ENCODE data around the gene DIP2B. TPM values are rescaled to one million over a fixed set of nuclear protein-coding genes. Genes with fewer than 3 reads are reported as not detected.
A peak's percentile ranks its signal among the peaks of the same experiment; 100 is the strongest.
"Not testable (repeated sequence)": the region's sequence is repeated elsewhere in the genome, so short reads cannot be mapped to it uniquely, and the experiment has no call there.

Gene DIP2B
- total and polyA plus RNA-seq, 8 donors, result 2.7 to 136 (median 8.9) TPM

GRCh38 chr12:50764286-50765094 is 259.7 kb downstream of the DIP2B start:
- Histone ChIP-seq H3K36me3 (no peaks in the 10 kb centered on the region), H3K4me3 (peak overlapping the region; percentile 92 to 99 (median 98)), H3K27me3 (no peaks in the 10 kb centered on the region), H3K4me1 (peaks cover 30 to 61% (median 48%) of the 10 kb centered on the region in 4 donors), H3K9me3 (no peaks in the 10 kb centered on the region), H3K27ac (peak overlapping the region; percentile 94 to 99 (median 98))
- intact Hi-C loops (cut with DNase I; ENCODE audit: low total_unique reads), result no loop called here
- WGBS, 5 donors, result 0 to 1% (median 0%) methylated on average over 8 to 87 of the region's 91 CpGs
- DNase-seq, result peak in 1 of 2 donors; percentile 72
- no peak for TF ChIP-seq EP300 (IDR thresholded peaks at IDR 0.05)
- TF ChIP-seq POLR2A (IDR thresholded peaks at IDR 0.05), result no peak
- no peak for TF ChIP-seq POLR2AphosphoS5 (IDR thresholded peaks at IDR 0.05)
- TF ChIP-seq, protein P1, sequence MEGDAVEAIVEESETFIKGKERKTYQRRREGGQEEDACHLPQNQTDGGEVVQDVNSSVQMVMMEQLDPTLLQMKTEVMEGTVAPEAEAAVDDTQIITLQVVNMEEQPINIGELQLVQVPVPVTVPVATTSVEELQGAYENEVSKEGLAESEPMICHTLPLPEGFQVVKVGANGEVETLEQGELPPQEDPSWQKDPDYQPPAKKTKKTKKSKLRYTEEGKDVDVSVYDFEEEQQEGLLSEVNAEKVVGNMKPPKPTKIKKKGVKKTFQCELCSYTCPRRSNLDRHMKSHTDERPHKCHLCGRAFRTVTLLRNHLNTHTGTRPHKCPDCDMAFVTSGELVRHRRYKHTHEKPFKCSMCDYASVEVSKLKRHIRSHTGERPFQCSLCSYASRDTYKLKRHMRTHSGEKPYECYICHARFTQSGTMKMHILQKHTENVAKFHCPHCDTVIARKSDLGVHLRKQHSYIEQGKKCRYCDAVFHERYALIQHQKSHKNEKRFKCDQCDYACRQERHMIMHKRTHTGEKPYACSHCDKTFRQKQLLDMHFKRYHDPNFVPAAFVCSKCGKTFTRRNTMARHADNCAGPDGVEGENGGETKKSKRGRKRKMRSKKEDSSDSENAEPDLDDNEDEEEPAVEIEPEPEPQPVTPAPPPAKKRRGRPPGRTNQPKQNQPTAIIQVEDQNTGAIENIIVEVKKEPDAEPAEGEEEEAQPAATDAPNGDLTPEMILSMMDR (IDR thresholded peaks at IDR 0.05), result no peak

GRCh38 chr12:50765095-50765911 is 260.5 kb downstream of the DIP2B start:
- Histone ChIP-seq H3K9me3 (no peaks in the 10 kb centered on the region), H3K36me3 (peaks cover 0 to 2% (median 0%) of the 10 kb centered on the region in 4 donors), H3K4me1 (peaks cover 30 to 62% (median 48%) of the 10 kb centered on the region in 4 donors), H3K27me3 (no peaks in the 10 kb centered on the region), H3K4me3 (peak overlapping the region; percentile 92 to 99 (median 98)), H3K27ac (peak overlapping the region; percentile 94 to 99 (median 98))
- intact Hi-C loops (cut with DNase I; ENCODE audit: low total_unique reads), result no loop called here
- TF ChIP-seq, protein P1 (IDR thresholded peaks at IDR 0.05), result peak in 5 of 7 experiments; percentile 39 to 64 (median 62)
- TF ChIP-seq POLR2AphosphoS5 (IDR thresholded peaks at IDR 0.05) (no peak), EP300 (IDR thresholded peaks at IDR 0.05) (no peak), POLR2A (IDR thresholded peaks at IDR 0.05) (no peak)
- WGBS, 5 donors, result 13 to 15% (median 14%) methylated on average over 13 of the region's 13 CpGs
- DNase-seq, result peak; percentile 34 to 76

- Histone ChIP-seq H3K4me3 (no peak overlapping the region), H3K27me3 (no peaks in the 10 kb centered on the region), H3K36me3 (peaks cover 0 to 19% (median 14%) of the 10 kb centered on the region in 4 donors), H3K9me3 (no peaks in the 10 kb centered on the region), H3K4me1 (peaks cover 21 to 48% (median 36%) of the 10 kb centered on the region in 4 donors), H3K27ac (no peak overlapping the region)
- DNase-seq, result no peak
- 27 to 55% (median 48%) methylated on average over 3 of the region's 3 CpGs for WGBS, 5 donors
- intact Hi-C loops (cut with DNase I; ENCODE audit: low total_unique reads), result no loop called here
- no peak for TF ChIP-seq POLR2AphosphoS5 (IDR thresholded peaks at IDR 0.05)
- TF ChIP-seq POLR2A (IDR thresholded peaks at IDR 0.05), result no peak
- TF ChIP-seq, protein P1 (IDR thresholded peaks at IDR 0.05), result no peak
- no peak for TF ChIP-seq EP300 (IDR thresholded peaks at IDR 0.05)
Observed at GRCh38 chr12:50768391-50768790, 263.6 kb downstream of the DIP2B start.

DNA sequence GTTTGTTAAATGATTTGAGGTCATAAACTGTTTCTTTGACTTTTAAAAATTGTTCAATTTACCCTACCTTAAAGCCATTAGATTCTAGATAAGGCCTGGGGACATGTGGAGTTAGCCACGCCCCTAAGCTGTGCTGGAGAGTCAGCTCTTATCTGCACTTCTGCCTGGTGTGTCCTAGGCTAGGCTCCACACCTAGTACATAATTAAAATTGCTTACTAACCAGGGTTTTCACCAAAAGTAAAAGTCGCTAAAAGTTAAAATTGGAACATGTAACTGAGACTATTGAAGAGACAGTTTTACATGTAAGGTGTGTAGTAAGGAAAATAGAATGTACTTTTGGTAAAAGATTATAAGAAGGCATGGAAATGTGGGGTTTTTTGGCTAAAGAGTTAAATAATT is 264.0 kb downstream of the DIP2B start:
- H3K27ac ChIP-seq; H3K4me3 ChIP-seq; H3K27me3 ChIP-seq; intact Hi-C loops (cut with DNase I; ENCODE audit: low total_unique reads); H3K9me3 ChIP-seq: not testable (repeated sequence)
- peak; percentile 24 to 48 for DNase-seq
- H3K36me3 ChIP-seq, result peaks cover 0 to 19% (median 14%) of the 10 kb centered on the region in 4 donors
- WGBS, 5 donors, result 32 to 56% (median 56%) methylated on average over 2 of the region's 2 CpGs
- H3K4me1 ChIP-seq, result peaks cover 21 to 50% (median 37%) of the 10 kb centered on the region in 4 donors

Data from stomach (tissue), 9 donors.